GM12801 (cell line): ENCODE measurements around the gene TMEM259.

Source experiments
- TF ChIP-seq, protein P1 (sequence below): IDR thresholded peaks from one replicate; pipeline ENCODE4 v1.5.1; 2011; ENCODE audit warnings: control low read depth; ENCODE audit not compliant: insufficient read length; ENCODE audit errors: extremely low read depth

The TMEM259 gene

DNA sequence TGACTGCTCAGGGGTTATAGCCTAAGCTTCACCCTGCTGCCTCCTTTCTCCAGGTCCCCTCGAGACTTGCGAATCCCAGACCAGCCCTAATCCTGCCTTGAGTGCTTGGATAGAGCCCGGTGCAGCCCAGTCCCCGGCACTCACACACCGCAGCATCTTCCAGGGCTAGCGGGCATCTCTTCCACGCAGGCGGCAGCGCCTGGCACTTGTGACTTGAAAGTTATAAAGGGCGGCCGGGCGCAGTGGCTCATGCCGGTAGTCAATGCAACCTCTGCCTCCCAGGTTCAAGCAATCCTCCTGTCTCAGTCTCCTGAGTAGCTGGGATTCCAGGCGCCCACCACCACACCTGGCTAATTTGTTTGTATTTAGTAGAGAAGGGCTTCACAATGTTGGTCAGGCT lies 34.8 kb downstream of the TMEM259 start:
- TF ChIP-seq, protein P1, sequence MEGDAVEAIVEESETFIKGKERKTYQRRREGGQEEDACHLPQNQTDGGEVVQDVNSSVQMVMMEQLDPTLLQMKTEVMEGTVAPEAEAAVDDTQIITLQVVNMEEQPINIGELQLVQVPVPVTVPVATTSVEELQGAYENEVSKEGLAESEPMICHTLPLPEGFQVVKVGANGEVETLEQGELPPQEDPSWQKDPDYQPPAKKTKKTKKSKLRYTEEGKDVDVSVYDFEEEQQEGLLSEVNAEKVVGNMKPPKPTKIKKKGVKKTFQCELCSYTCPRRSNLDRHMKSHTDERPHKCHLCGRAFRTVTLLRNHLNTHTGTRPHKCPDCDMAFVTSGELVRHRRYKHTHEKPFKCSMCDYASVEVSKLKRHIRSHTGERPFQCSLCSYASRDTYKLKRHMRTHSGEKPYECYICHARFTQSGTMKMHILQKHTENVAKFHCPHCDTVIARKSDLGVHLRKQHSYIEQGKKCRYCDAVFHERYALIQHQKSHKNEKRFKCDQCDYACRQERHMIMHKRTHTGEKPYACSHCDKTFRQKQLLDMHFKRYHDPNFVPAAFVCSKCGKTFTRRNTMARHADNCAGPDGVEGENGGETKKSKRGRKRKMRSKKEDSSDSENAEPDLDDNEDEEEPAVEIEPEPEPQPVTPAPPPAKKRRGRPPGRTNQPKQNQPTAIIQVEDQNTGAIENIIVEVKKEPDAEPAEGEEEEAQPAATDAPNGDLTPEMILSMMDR = no peak

DNA sequence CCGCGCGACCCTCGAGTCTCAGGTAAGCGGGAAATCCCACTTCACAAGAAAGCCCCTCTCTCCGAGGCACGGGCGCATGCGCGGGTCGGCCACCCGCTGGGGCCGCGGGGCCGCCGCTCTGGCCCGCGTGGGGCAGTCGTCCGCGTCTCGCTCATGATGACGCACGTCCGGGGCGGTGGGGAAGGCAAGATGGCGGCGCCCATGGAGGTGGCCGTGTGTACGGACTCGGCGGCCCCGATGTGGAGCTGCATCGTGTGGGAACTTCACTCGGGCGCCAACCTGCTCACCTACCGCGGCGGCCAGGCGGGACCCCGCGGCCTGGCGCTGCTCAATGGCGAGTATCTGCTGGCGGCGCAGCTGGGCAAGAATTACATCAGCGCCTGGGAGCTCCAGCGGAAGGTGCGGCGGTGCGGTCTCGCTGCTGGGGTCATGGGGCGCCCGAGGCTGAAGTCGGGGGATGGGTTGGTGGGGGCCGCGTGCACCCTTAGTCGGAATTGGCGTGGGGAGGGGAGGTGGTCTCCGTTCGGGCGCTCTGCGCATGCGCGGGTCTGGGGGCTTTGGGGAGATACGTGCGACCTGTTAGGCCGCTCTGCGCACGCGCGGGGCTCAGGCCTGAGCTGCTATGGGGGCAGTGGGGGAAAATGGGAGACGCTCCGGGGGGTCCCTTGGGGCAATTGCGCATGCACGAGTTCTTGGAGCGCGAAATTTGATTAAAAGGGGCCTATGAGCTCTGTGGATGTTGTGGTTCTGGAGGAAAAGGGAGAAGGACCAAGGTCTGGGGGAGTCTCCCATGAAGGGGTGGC lies 36.6 kb downstream of the TMEM259 start, which contains the start of gene WDR18:
WDR18 (plus strand) TSS at position 181 of the 803 bp plus-strand sequence; CDS start at position 190, 9 bp downstream.
- TF ChIP-seq, protein P1 = no peak

DNA sequence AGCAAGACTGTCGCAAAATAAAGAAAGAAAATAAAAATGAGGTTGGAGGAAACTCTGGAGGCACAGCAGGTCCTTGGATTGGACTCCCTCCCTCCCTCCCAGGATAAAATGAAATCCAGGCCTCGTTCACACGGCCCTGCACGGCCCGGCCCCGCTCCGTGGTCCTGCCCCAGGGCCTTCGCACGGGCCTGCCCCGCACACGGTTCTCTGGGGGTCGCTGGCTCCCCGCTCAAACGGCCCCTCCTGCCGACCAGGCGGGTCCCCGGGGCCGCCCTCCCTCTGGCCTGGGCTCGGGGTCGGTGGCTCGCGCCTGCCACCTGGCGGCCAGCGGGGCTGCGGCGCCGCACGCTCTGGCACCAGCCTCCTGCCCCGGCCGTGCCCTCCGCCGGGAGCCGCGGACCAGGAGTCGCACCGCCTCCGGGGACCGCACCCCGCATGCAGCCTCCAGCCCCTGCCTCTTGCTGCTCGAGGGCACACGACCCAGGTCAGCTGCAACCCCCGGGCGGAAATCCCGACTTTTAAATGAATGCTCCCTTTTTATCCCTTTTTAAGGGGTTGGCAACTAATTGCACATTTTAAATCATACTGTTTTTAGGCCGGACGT lies 38.3 kb downstream of the TMEM259 start:
- TF ChIP-seq, protein P1 = no peak

DNA sequence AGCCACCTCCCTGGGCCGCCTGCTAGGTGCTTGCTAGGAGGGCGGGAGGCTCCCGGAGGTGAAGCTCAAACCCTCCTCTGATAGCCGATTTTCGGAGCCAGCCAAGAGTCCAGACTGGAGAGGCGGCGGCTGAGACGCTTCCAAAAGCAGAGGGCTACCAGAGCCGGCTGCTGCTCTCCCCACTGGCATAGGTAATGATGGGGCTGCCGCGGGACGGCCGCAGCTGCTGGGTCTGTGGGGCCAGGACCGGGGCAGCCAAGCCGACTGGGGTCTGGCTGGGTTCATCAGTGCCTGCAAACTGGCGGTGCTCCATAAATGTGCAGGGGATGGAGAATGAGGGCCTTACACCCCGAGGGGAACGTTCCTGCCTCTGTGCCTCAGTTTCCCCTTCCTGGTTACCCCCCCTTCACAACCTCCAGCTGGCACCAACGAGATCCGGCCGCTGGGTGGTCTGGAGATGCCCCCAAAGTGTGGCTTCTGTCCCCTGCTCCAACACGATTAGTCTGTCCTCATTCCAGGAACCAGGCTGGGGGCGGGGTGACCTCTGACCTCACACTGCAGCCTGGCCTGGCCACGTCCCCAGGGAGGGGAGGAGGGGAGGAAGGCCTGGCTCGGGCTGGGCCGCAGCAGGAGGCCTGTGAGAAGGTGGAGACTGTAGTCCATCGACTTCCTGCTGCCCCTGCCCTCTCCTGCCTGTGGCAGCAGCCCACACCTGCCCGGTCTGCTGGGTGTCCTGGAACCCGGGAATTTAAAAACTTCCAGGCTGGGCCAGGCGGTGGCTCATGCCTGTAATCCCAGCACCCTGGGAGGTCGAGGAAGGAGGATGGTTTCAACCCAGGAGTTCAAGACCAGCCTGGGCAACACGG lies 40.6 kb downstream of the TMEM259 start:
- TF ChIP-seq, protein P1 = no peak

DNA sequence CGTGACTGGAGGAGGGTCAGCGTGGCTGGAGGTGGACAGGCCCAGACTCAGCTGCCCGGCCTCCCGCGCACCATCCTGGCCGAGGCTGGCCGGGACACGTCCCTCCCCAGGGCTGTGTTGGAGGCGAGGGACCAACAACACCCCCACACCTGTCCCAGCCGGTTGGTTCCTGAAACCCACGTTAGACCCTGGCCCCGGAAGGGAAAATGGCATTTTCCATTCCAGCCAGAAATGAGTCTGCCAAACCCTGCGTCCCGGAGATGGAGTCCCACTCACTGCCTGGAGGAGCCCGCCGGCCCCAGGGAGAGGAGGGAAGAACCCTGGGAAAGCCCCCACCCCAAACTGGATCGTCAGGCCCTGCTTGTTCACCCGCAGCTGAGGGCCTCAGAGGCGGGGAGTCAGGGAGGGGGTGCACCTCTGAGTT lies 41.6 kb downstream of the TMEM259 start:
- TF ChIP-seq, protein P1 = no peak

GRCh38 chr19:977058-977464 lies 43.9 kb downstream of the TMEM259 start:
- TF ChIP-seq, protein P1 = no peak

DNA sequence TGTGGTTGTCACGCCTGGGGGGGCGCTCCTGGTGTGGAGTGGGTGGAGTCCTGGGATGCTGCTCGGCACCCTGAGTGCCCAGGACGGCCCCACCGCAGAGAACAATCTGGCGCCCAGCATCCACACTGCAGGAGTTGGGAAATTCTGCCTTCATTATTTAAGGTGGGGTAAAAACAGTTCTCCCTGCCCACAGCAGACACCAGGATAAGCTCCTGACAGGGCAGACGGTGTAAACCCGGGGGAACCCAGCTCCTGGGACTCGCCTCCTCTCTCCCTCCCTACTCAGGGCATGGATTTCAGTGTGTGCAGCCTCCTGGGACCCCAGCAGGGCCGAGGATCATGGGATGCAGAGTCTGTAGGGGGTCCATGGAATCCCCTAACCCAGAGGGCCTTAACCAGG lies 44.4 kb downstream of the TMEM259 start:
- TF ChIP-seq, protein P1 = no peak
